ENCODE results near the gene EIF2A. TPM values are rescaled to one million over a fixed set of nuclear protein-coding genes. Genes with fewer than 3 reads are reported as not detected.

The EIF2A gene
- total and polyA plus RNA-seq, 2 of the 13 experiments (the other 11 are each of a cell fraction or from before 2014, with no cell fraction given): 124 to 139 TPM

- no peak; the same call in 1 of the 2 replicates for TF ChIP-seq ZNF691 (CRISPR knock-in tag; IDR thresholded peaks at IDR 0.05; ENCODE audit: borderline replicate concordance, low read depth)
- TF ChIP-seq REPIN1 (CRISPR knock-in tag; IDR thresholded peaks at IDR 0.05; ENCODE audit: borderline replicate concordance, low read depth): peak; percentile 94
- TF ChIP-seq ZNF564 (CRISPR knock-in tag; IDR thresholded peaks at IDR 0.05): peak; percentile 79
- TF ChIP-seq RAD51 (IDR thresholded peaks at IDR 0.05; ENCODE audit: borderline replicate concordance): no peak
- peak; percentile 100 for TF ChIP-seq ZFX (CRISPR knock-in tag; IDR thresholded peaks at IDR 0.05; ENCODE audit: low read depth)
- TF ChIP-seq PAWR (CRISPR knock-in tag; IDR thresholded peaks at IDR 0.05; ENCODE audit: borderline replicate concordance): no peak
- TF ChIP-seq ZNF777 (CRISPR knock-in tag; IDR thresholded peaks at IDR 0.05): peak; percentile 40; the same call in 1 of the 2 replicates
- TF ChIP-seq AFF4 (CRISPR knock-in tag; IDR thresholded peaks at IDR 0.05): peak; percentile 40; the same call in 1 of the 2 replicates
- peak; percentile 82 for TF ChIP-seq SRY (CRISPR knock-in tag; IDR thresholded peaks at IDR 0.05)
- no peak for TF ChIP-seq CERS6 (CRISPR knock-in tag; IDR thresholded peaks at IDR 0.05)
- no peak for TF ChIP-seq ZNF180 (CRISPR knock-in tag; IDR thresholded peaks at IDR 0.05; ENCODE audit: borderline replicate concordance, low read depth)
- peak; percentile 96; the same call in 1 of the 2 replicates for TF ChIP-seq KDM5B (CRISPR knock-in tag; IDR thresholded peaks at IDR 0.05; ENCODE audit: borderline replicate concordance)
- TF ChIP-seq ZNF737 (CRISPR knock-in tag; IDR thresholded peaks at IDR 0.05; ENCODE audit: borderline replicate concordance): peak; percentile 91
- 0 out of 2 replicates have a peak, but pooled peaks have one; percentile 16 for TF ChIP-seq CAMTA2 (CRISPR knock-in tag; IDR thresholded peaks at IDR 0.05; ENCODE audit: borderline replicate concordance)
- TF ChIP-seq E2F2 (CRISPR knock-in tag; IDR thresholded peaks at IDR 0.05; ENCODE audit: borderline replicate concordance): no peak
- TF ChIP-seq MEF2D (CRISPR knock-in tag; IDR thresholded peaks at IDR 0.05): peak; percentile 61
- peak; percentile 86 for TF ChIP-seq CSRNP1 (CRISPR knock-in tag; IDR thresholded peaks at IDR 0.05)
- peak; percentile 100 for TF ChIP-seq ZFY (CRISPR knock-in tag; IDR thresholded peaks at IDR 0.05)
- no peak for TF ChIP-seq EEA1 (CRISPR knock-in tag; IDR thresholded peaks at IDR 0.05; ENCODE audit: borderline replicate concordance)
- TF ChIP-seq ZNF20 (CRISPR knock-in tag; IDR thresholded peaks at IDR 0.05): peak; percentile 74; the same call in 1 of the 2 replicates
Observed at GRCh38 chr3:150603153-150603979, 56.8 kb downstream of the EIF2A start, which contains the start of gene SELENOT (continued).
